ENCODE data around the gene NEMP2.
"Not testable (repeated sequence)": the region's sequence is repeated elsewhere in the genome, so short reads cannot be mapped to it uniquely, and the experiment has no call there.

Gene NEMP2

DNA sequence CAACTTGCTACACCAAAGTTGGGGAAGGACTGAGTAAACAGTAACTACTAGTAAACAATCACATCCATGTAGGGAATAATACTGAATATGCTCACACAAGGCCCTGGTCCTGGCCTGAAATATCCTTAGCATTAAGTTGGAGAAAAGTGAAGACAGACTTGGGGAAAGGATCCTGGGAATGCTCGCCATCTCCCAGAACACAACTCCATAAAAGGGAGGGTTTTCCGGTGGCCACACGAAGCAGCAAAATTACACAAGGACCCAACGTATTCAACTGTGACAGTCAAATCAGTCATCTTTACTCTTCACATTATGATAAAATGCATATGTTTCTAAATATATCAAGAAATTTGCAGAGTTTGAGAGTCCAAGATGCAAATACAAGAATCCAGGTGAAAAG, 7.3 kb downstream of the NEMP2 start:
- DNase-seq (ENCODE audit: low read depth in 1 of 2, low spot score in 1 of 2): no peak

DNA sequence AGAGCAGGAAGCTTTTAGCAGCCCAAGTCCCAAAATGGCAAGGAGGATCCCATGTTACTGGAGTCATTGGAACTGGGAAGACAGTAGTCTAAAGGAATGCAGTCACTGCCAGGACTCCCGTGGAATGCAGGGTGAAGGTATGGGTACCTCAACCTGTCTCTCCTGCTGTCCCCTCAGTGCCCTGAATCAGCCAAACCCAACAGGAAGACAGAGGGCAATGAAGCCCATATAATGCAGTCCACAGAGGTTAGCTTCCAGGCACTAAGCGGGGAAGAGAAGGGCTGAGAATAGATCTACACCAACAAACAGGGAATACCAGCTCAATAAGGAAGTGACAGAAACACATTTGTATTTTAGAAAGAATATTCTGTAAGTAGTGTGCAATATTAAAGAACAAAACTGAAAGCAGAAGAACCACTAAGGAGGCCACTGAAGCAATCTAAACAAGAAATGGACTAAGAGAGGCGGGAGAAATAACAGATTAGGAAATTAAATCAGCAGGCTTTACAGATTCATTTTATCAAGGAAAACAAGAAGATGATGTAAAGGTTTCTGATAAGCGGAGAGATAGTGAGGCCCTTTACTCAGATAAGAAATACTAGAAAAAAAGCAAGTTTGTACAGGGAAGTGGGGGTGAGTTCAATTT, 8.3 kb downstream of the NEMP2 start:
- no peak for DNase-seq (ENCODE audit: low read depth in 1 of 2, low spot score in 1 of 2)

- DNase-seq (ENCODE audit: low read depth in 1 of 2, low spot score in 1 of 2): no peak
Observed at GRCh38 chr2:190524928-190525327, 9.6 kb downstream of the NEMP2 start.

- DNase-seq (ENCODE audit: low read depth in 1 of 2, low spot score in 1 of 2): no peak
Observed at GRCh38 chr2:190519975-190520767, 14.4 kb downstream of the NEMP2 start.

- no peak for DNase-seq (ENCODE audit: low read depth in 1 of 2, low spot score in 1 of 2)
Observed at GRCh38 chr2:190517468-190517867, 17.1 kb downstream of the NEMP2 start.

- DNase-seq (ENCODE audit: low read depth in 1 of 2, low spot score in 1 of 2): no peak
Observed at GRCh38 chr2:190515687-190516086, 18.8 kb downstream of the NEMP2 start.

DNA sequence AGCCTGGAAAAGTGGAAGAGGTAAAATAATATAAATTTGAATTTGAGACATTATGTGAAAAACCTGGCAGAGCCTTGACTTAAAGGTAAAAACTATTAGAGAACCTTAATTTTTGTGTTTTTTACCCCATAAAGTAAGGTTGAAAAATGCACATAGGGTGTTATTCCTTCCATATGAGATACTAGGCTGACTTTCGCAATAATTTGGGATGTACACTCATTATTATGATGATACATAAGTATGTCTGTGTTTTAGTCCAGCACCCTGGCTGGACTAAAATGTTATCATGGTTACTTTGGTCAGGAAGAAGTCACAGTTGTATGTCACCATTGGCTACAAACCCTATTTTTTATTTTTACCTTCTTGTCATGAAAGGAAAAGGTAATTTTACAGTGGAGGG, 19.8 kb downstream of the NEMP2 start:
- no peak for DNase-seq (ENCODE audit: low read depth in 1 of 2, low spot score in 1 of 2)

- DNase-seq (ENCODE audit: low read depth in 1 of 2, low spot score in 1 of 2): no peak
Observed at GRCh38 chr2:190513877-190514276, 20.6 kb downstream of the NEMP2 start.

DNA sequence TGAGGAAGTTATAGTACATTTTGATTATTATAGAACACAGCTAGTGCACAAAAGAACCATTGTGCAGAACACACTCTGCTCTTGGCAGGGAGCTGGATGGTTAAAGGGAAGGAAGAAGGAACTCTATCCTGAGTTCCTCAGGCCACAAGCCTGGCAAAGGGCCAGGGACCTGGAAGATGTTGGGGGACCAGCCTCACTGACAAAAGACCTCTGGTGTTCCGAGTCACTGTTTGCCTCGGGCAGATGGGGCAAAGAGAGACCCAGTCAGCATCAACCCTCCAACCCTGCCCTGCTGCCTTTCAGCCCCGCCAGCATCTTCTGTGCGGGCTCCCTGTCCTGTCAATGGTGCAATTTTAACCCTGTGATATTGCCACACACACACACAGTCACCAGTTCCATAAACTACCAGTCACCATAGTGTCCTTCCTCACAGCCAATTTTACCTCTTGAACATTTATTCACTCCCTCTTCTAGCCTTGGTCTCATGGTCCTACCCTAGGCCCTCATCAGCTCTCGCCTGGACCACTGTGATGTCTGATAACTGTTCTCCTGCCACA, 21.9 kb downstream of the NEMP2 start:
- no peak for DNase-seq (ENCODE audit: low read depth in 1 of 2, low spot score in 1 of 2)

- DNase-seq (ENCODE audit: low read depth in 1 of 2, low spot score in 1 of 2): no peak
Observed at GRCh38 chr2:190511104-190511503, 23.4 kb downstream of the NEMP2 start.

- not testable (repeated sequence) for DNase-seq (ENCODE audit: low read depth in 1 of 2, low spot score in 1 of 2)
Observed at GRCh38 chr2:190509895-190510294, 24.6 kb downstream of the NEMP2 start.

DNA sequence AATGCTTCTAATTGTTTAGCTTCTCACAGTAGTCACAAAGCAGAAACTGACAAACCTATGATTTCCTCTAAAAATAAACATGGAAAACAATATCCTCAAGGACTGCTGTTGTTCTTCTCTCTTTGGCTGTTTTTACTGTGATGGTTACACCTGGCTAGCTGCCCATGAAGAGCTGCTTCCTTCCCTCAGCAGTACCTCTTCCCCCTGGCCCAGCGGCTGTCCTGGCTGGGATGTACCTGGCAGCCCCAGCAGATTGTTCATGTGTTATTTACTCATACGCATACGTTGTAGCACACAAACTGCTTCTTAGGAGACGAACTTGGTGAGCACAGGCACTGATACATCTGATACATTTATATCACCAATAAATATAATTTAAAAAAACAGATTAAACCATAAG, 27.4 kb downstream of the NEMP2 start:
- no peak for DNase-seq (ENCODE audit: low read depth in 1 of 2, low spot score in 1 of 2)

GRCh38 chr2:190506666-190507065, 27.9 kb downstream of the NEMP2 start:
- DNase-seq (ENCODE audit: low read depth in 1 of 2, low spot score in 1 of 2): no peak

DNA sequence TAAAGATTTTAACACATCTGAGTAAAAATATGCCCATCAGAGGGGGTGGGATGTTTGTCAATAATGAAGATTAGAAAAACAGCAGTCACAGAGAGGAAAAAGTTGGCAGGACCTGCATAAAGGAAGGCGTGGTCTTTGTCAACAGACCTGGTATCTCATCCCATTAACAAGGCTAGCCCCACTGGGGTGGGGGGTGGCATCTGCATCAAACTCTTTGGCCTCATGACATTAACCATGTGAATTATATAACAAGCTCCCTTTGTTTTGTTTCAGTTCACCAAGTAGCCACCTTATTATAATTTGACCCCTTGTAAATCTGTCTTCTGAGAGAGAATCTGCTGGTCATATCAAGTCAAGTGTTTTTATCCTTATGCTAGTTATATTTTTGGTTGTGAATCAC, 28.8 kb downstream of the NEMP2 start:
- no peak for DNase-seq (ENCODE audit: low read depth in 1 of 2, low spot score in 1 of 2)

DNA sequence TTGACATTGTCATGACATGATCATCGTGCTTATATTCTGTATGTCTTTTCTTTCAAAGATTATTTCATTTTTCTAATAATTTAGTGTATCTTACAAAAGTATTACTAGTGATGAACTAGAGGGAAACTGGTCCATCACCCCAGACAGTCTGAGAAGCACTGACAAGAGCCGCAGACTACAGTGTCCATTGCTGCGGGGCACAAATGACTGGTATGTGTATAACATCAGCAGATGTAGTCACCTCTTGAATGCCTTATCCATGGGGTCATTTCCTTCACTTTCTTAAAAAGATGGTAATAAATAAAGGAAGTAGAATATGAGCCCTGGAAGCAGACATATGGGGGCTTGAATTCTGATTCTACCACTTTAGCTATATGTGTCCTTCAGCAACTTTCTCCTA, 29.6 kb downstream of the NEMP2 start:
- DNase-seq (ENCODE audit: low read depth in 1 of 2, low spot score in 1 of 2): no peak

GRCh38 chr2:190503088-190503487, 31.4 kb downstream of the NEMP2 start:
- DNase-seq (ENCODE audit: low read depth in 1 of 2, low spot score in 1 of 2): no peak

DNA sequence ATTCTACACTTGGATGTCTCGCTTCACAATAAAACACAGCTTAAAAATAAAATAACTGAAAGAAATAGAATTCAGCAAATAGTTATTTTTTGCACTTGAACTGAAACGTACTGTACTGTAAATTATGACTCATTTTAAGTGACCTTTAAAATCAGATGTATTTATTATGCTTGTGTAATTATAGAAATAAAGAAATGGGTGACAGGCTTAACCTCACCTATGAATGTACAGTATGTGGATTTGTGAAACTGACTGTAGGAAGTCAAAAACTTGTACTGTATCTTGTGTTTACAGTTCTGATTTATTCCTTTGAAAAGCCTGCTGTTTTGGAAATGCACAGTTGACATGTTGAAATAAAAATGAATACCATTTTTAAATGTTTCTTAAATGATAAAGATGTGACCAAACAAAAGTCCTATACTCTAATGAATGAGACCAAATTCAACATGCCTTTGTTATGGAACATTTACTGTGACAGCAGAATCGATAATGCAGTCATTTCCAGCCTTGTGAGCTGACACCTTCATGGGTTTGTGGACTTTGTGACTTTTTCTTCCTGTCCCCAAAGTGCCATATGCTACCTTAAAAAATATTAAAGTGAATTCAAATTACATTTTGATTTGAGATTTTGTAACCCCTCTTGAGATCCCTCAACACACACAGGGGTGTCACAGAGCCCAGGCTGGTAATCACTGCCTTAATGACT, 32.7 kb downstream of the NEMP2 start:
- no peak for DNase-seq (ENCODE audit: low read depth in 1 of 2, low spot score in 1 of 2)

GRCh38 chr2:190501231-190501630, 33.3 kb downstream of the NEMP2 start:
- no peak for DNase-seq (ENCODE audit: low read depth in 1 of 2, low spot score in 1 of 2)

DNA sequence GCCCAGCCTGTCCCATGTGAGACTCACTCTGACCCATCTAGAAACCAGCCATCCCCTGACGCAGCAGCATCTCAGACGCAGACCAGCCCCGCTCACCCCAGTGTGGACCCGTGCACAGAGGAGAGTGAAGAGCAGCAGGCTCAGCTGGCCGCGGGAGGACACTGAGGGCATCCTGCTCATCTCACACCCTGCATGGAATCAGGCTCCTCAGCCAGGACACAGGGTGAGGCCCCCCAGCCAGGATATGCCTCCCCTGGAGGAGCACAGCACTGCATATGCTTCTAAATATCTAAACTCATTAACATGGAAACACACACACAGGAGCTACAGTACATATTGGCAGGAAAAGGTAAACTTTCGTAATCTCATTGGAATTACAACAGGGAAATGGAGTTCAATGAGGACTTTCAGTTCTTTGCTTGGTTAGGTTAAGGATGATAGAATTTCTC, 34.4 kb downstream of the NEMP2 start:
- no peak for DNase-seq (ENCODE audit: low read depth in 1 of 2, low spot score in 1 of 2)

DNA sequence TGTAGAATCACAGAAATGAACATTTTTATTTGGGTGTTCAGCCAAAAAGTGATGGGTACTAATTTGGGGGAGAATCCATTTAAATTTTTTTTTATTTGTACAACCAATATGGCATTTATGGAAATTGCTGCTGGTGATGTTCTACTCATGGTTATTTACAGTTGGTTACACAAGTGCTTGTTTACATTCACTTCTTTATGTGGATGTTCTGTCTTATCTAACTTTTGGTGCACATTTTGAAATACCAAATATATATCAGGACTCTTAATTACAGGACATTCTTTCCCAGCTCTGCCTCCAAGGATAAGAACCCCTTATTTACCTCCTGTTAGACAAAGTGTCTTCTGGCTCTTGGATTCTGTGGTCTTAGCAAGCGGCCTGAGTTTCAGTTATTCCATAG, 35.2 kb downstream of the NEMP2 start:
- no peak for DNase-seq (ENCODE audit: low read depth in 1 of 2, low spot score in 1 of 2)

GRCh38 chr2:190497428-190497827, 37.1 kb downstream of the NEMP2 start:
- no peak for DNase-seq (ENCODE audit: low read depth in 1 of 2, low spot score in 1 of 2)
